ENCODE measurements around the gene NSUN3.

Gene NSUN3

GRCh38 chr3:94121161-94121560, 58.3 kb downstream of the NSUN3 start:
- Mint-ChIP-seq H3K4me1 (no peaks in the 10 kb centered on the region), H3K27me3 (no peaks in the 10 kb centered on the region), H3K4me3 (no peak overlapping the region)

GRCh38 chr3:94127115-94127514, 64.3 kb downstream of the NSUN3 start:
- H3K4me3 Mint-ChIP-seq = no peak overlapping the region
- H3K36me3 Mint-ChIP-seq = peaks cover 12% of the 10 kb centered on the region
- H3K27ac Mint-ChIP-seq = no peak overlapping the region
- no peaks in the 10 kb centered on the region for H3K9me3 Mint-ChIP-seq
- no peaks in the 10 kb centered on the region for H3K27me3 Mint-ChIP-seq
- CTCF ChIA-PET = no interaction called here
- DNase-seq = no peak
- H3K4me1 Mint-ChIP-seq = no peaks in the 10 kb centered on the region

More at GRCh38 chr3:94121161-94121560, 58.3 kb downstream of the NSUN3 start:
- DNase-seq = no peak
- CTCF ChIA-PET = no interaction called here
- H3K9me3 Mint-ChIP-seq = no peaks in the 10 kb centered on the region
- H3K36me3 Mint-ChIP-seq = peaks cover 4% of the 10 kb centered on the region
- H3K27ac Mint-ChIP-seq = no peak overlapping the region

DNA sequence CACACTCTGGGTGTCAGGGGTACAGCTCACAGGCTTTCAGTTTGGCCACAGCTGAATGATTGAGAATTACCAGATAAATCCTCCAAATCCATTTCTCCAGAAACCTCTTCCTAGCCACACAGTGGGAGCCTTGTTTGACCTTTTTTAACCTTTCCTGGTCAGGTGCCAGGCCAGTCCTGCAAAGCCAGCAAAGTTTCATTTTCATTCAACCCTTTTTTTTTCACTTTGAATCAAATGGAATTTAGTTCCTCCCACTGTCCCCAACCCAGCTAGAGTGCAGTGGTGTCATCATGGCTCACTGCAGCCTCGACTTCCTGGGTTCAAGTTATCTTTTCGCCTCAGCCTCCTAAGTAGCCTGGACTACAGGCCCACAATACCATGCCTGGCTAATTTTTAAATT, 67.8 kb downstream of the NSUN3 start:
- Mint-ChIP-seq H3K36me3 (peaks cover 10% of the 10 kb centered on the region), H3K4me1 (no peaks in the 10 kb centered on the region), H3K4me3 (no peak overlapping the region), H3K9me3 (no peaks in the 10 kb centered on the region), H3K27ac (no peak overlapping the region), H3K27me3 (no peaks in the 10 kb centered on the region)
- CTCF ChIA-PET = no interaction called here
- no peak for DNase-seq

GRCh38 chr3:94132777-94133176, 69.9 kb downstream of the NSUN3 start:
- H3K4me1 Mint-ChIP-seq = no peaks in the 10 kb centered on the region
- no peak overlapping the region for H3K27ac Mint-ChIP-seq
- no peaks in the 10 kb centered on the region for H3K36me3 Mint-ChIP-seq
- CTCF ChIA-PET = no interaction called here
- no peaks in the 10 kb centered on the region for H3K9me3 Mint-ChIP-seq
- DNase-seq = no peak
- no peaks in the 10 kb centered on the region for H3K27me3 Mint-ChIP-seq
- H3K4me3 Mint-ChIP-seq = no peak overlapping the region

- H3K4me3 Mint-ChIP-seq = no peak overlapping the region
- no peaks in the 10 kb centered on the region for H3K27me3 Mint-ChIP-seq
- no peaks in the 10 kb centered on the region for H3K9me3 Mint-ChIP-seq
- H3K27ac Mint-ChIP-seq = no peak overlapping the region
- no peaks in the 10 kb centered on the region for H3K36me3 Mint-ChIP-seq
- CTCF ChIA-PET = no interaction called here
- no peak for DNase-seq
- no peaks in the 10 kb centered on the region for H3K4me1 Mint-ChIP-seq
Observed at GRCh38 chr3:94136133-94136532, 73.3 kb downstream of the NSUN3 start.

DNA sequence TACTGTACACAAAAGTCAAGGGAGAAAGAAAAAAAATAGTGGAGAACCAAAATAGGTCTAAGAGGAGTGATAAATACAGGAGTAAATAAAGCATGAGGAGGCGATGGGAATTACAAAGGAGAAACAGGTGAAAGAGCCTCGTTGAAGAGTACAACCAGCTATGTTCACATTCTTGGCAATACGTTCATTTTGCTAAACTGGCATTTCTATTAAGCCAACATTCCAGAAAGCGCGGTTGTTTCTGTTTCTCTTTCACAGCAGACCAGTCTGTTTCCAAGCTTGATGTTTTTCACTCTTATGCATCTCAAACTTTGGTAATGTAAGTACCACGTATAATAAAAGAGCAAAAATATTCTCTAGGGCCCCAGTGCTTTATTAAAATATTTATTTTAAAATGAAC, 74.5 kb downstream of the NSUN3 start:
- Mint-ChIP-seq H3K4me3 (no peak overlapping the region), H3K4me1 (no peaks in the 10 kb centered on the region), H3K27me3 (no peaks in the 10 kb centered on the region), H3K9me3 (no peaks in the 10 kb centered on the region), H3K36me3 (no peaks in the 10 kb centered on the region), H3K27ac (no peak overlapping the region)
- no peak for DNase-seq
- CTCF ChIA-PET = no interaction called here

DNA sequence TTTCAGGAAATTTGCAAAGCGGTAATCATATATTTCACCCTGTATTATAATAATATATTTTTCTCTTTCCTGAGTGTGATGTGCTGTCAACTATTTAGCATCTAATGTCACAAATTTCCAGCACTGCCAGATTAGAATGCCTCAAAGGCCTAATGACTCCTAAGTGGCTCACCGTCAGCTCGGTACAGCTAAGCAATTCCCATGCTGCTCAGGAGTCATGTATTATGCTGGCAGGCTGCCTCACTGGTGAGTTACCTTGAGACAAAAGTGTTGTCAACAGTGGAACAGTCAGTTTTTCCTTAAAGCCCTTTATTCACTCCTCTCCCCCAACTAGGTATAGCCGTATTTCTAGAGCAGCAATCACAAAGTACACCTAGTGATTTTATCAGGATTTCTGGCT, 83.6 kb downstream of the NSUN3 start:
- H3K36me3 Mint-ChIP-seq = no peaks in the 10 kb centered on the region
- H3K9me3 Mint-ChIP-seq = no peaks in the 10 kb centered on the region
- no peaks in the 10 kb centered on the region for H3K4me1 Mint-ChIP-seq
- no peak for DNase-seq
- H3K27ac Mint-ChIP-seq = no peak overlapping the region
- H3K4me3 Mint-ChIP-seq = no peak overlapping the region
- no peaks in the 10 kb centered on the region for H3K27me3 Mint-ChIP-seq
- CTCF ChIA-PET = no interaction called here

DNA sequence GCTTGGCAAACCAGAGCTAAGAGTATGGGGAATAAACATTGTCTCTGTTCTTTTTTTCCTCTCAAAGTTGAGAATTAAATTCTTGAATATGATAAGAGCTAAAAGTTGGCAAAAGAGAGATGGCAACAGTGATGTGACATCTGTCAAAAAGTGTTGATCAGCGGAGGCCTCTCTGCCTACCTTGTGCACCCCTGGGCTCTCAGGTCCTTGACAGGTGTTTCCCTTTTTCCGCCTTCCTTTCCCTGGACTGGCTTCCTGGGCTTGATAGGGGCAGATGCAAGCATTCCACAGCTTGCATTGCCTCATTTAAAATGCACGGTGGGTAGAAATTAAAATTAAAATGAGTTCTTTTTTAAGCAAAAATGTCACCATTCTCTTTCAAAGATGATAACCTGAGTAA, 84.2 kb downstream of the NSUN3 start:
- H3K27me3 Mint-ChIP-seq = no peaks in the 10 kb centered on the region
- no peaks in the 10 kb centered on the region for H3K36me3 Mint-ChIP-seq
- no peak overlapping the region for H3K4me3 Mint-ChIP-seq
- H3K9me3 Mint-ChIP-seq = no peaks in the 10 kb centered on the region
- DNase-seq = no peak
- no peaks in the 10 kb centered on the region for H3K4me1 Mint-ChIP-seq
- CTCF ChIA-PET = no interaction called here
- no peak overlapping the region for H3K27ac Mint-ChIP-seq

DNA sequence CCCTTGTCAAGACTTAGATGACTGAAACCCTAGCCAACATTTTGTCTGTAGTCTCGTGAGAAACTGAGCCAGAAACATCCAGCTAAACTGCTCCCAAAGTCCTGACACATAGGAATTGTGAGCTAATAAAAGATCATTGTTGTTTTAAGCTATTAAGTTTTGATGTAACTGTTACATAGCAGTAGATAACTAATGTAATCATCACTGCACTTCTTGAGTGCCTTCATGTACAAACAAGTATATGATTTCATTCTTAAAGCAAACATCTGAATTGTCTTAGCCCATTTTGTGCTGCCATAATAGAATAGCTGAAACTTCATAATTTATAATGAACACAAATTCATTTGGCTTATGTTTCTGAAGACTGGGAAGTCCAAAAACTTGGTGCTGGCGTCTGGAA, 87.3 kb downstream of the NSUN3 start:
- CTCF ChIA-PET = no interaction called here
- H3K27me3 Mint-ChIP-seq = no peaks in the 10 kb centered on the region
- H3K9me3 Mint-ChIP-seq = no peaks in the 10 kb centered on the region
- no peaks in the 10 kb centered on the region for H3K36me3 Mint-ChIP-seq
- DNase-seq = no peak
- H3K4me1 Mint-ChIP-seq = no peaks in the 10 kb centered on the region
- no peak overlapping the region for H3K27ac Mint-ChIP-seq
- H3K4me3 Mint-ChIP-seq = no peak overlapping the region

GRCh38 chr3:94156626-94157025, 93.8 kb downstream of the NSUN3 start:
- no peaks in the 10 kb centered on the region for H3K9me3 Mint-ChIP-seq
- H3K4me1 Mint-ChIP-seq = no peaks in the 10 kb centered on the region
- CTCF ChIA-PET = no interaction called here

GRCh38 chr3:94158512-94158911, 95.7 kb downstream of the NSUN3 start:
- no peaks in the 10 kb centered on the region for H3K9me3 Mint-ChIP-seq
- H3K36me3 Mint-ChIP-seq = no peaks in the 10 kb centered on the region
- H3K4me1 Mint-ChIP-seq = no peaks in the 10 kb centered on the region
- CTCF ChIA-PET = no interaction called here
- no peaks in the 10 kb centered on the region for H3K27me3 Mint-ChIP-seq
- no peak overlapping the region for H3K4me3 Mint-ChIP-seq
- no peak overlapping the region for H3K27ac Mint-ChIP-seq
- no peak for DNase-seq

More at GRCh38 chr3:94156626-94157025, 93.8 kb downstream of the NSUN3 start:
- Mint-ChIP-seq H3K4me3 (no peak overlapping the region), H3K27ac (no peak overlapping the region), H3K27me3 (no peaks in the 10 kb centered on the region), H3K36me3 (no peaks in the 10 kb centered on the region)
- no peak for DNase-seq

DNA sequence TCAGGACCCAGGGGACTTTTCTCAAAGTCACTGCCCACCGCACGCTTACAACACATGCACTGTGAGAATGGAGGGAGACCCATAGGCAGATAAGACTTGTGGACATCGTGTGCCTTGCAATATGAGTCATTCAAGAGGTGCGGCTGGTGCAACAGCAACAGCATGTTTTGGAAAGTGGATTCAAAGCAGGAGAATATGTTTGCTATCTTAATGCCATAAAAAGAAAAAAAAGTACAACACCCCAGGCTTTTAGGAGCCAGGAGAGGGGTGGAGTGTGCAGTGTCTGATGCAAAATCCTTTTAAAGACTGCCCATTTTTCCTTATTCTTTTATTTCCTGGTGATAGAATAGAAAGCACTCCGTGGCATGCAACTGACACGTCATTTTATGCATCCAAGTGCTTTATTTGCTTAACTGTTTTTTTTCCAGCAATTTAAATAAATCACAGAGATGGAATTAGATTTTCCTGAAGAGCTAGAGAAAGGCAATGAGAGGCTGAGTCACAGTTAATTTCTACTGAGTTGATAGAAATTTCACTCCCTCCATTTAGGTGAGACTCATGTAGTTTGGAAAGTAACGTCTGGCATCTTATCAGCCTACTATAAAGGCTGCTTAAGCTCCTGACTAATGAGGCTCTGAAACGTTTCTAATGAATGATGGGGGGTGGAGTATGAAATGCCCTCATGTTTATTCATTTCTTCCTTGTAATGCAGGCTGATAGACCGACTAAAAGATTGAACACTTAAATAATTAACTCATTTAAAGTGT, 96.4 kb downstream of the NSUN3 start:
- Mint-ChIP-seq H3K27ac (no peak overlapping the region), H3K4me1 (no peaks in the 10 kb centered on the region), H3K9me3 (no peaks in the 10 kb centered on the region), H3K4me3 (no peak overlapping the region), H3K27me3 (no peaks in the 10 kb centered on the region), H3K36me3 (no peaks in the 10 kb centered on the region)
- no peak for DNase-seq
- CTCF ChIA-PET = no interaction called here

- H3K4me3 Mint-ChIP-seq = no peak overlapping the region
Observed at GRCh38 chr3:94162700-94163099, 99.8 kb downstream of the NSUN3 start.

DNA sequence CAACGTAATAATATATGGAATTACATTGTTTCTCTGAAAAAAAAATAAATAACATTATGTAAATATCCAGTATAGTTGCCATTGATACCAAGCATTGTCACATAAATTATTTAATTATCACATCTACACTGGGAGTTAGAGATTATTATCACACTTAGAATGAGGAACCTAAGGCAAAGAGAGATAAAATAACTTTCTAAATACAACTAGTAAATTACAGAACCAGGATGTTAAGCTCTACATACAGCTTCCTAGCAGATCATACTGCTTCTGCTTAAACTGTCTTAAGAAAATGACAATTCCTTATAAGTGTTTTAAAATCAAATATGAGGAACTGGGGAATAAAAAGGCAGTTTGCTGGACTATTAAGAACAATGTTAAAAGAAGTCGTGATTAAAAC, 104.5 kb downstream of the NSUN3 start:
- Mint-ChIP-seq H3K4me3 (no peak overlapping the region), H3K27ac (no peak overlapping the region), H3K36me3 (no peaks in the 10 kb centered on the region), H3K9me3 (no peaks in the 10 kb centered on the region), H3K4me1 (no peaks in the 10 kb centered on the region), H3K27me3 (no peaks in the 10 kb centered on the region)
- DNase-seq = no peak
- CTCF ChIA-PET = interaction anchor here (1.0 kb wide), 1 partner anchor 67 kb away, joined by 3 read pairs; no protein-coding TSS in a partner anchor

More at GRCh38 chr3:94162700-94163099, 99.8 kb downstream of the NSUN3 start:
- H3K36me3 Mint-ChIP-seq = no peaks in the 10 kb centered on the region
- no peaks in the 10 kb centered on the region for H3K4me1 Mint-ChIP-seq
- CTCF ChIA-PET = no interaction called here
- no peaks in the 10 kb centered on the region for H3K9me3 Mint-ChIP-seq
- H3K27me3 Mint-ChIP-seq = no peaks in the 10 kb centered on the region
- DNase-seq = no peak
- H3K27ac Mint-ChIP-seq = no peak overlapping the region

DNA sequence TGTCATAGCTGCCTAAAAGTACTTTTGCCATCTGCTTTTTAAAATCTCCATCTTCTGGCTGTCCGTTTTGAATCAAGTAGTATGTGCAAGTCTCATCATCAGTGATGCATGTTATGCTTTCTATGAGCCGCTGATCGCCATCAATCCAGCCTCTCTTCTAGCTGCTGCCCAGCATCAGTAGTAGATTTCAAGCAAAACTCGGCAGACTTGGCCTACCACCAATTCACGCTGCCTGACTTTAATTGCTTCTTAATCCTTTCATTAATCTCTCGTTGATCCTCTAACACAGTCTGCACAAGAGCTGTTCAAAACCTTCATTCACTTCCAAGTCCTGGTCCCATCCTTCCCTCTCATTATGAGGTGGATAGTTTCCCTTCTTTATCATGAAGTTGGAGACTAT, 104.9 kb downstream of the NSUN3 start:
- H3K4me3 Mint-ChIP-seq = no peak overlapping the region
- DNase-seq = no peak
- CTCF ChIA-PET = interaction anchor here (1.0 kb wide), 1 partner anchor 66 kb away, joined by 3 read pairs; no protein-coding TSS in a partner anchor
- H3K27ac Mint-ChIP-seq = no peak overlapping the region
- H3K36me3 Mint-ChIP-seq = no peaks in the 10 kb centered on the region
- no peaks in the 10 kb centered on the region for H3K27me3 Mint-ChIP-seq
- H3K4me1 Mint-ChIP-seq = no peaks in the 10 kb centered on the region
- no peaks in the 10 kb centered on the region for H3K9me3 Mint-ChIP-seq

Measured in activated naive CD4-positive, alpha-beta T cell treated with anti-CD3 and anti-CD28 coated beads, Interleukin-2, amount 10 ng/mL, durations not matched to agents 7 days and 5 days (primary cell).